HepG2 (cell line): ENCODE results near the gene SPHK1. TPM values are rescaled to one million over a fixed set of nuclear protein-coding genes. Genes with fewer than 3 reads are reported as not detected.

Experiments
- ATAC-seq: fragments of 200-7000 bp; cut with Tn5 transposase; 3 replicates; pipeline ENCODE4 v1.9.1; 2020; ENCODE audit warnings: mild to moderate bottlenecking, moderate library complexity
- BruUV-seq: library from RNA; stranded (reverse); fragments of 400-500 nt; replicated peaks from 2 replicates; lab custom pipeline; 2021; lab: Mats Ljungman, UMichigan
- CTCF ChIA-PET: fragments of 300-600 bp; formaldehyde crosslinking; extraction: SDS; loops from one replicate; lab custom pipeline; 2021; ENCODE audit warnings: low total read pairs, inconsistent platforms, low intra/inter-chr PET ratio; lab: Yijun Ruan, JAX
- POLR2A ChIA-PET: fragments of 350-600 bp; sonication (Branson Sonifier 250); formaldehyde crosslinking; loops from one replicate; lab custom pipeline; 2020; ENCODE audit warnings: antibody characterized with exemption, inconsistent platforms; lab: Yijun Ruan, JAX
- DNase-seq: peaks from one replicate; pipeline ENCODE4 v3.0.0-alpha.2; 2015; ENCODE audit warnings: low spot score
- FAIRE-seq: peaks from 3 replicates; lab custom pipeline; 2011; peaks lifted over from hg19 to GRCh38; lab: Jason Lieb, UNC
- H2AFZ ChIP-seq: one replicate; pipeline ENCODE4 v1.6.1; 2011; ENCODE audit warnings: low read length, inconsistent platforms
- H3K27ac ChIP-seq: fragments of 300-600 bp; 3 replicates; pipeline ENCODE4 v1.8.0; 2011; ENCODE audit warnings: mixed run types, mild to moderate bottlenecking, mixed read lengths, low read length, inconsistent platforms; ENCODE audit not compliant: insufficient read depth; ENCODE audit errors: extremely low read length
- H3K27me3 ChIP-seq, 2 experiments: fragments of 200-600 bp in 1 of 2; 2 replicates in 1 of 2; 3 replicates in 1 of 2; pipeline versions ENCODE4 v1.6.0 to v1.8.0; 2011; ENCODE audit warnings: low read length in 2 of 2, mild to moderate bottlenecking in 2 of 2, moderate library complexity in 2 of 2, inconsistent platforms in 1 of 2; ENCODE audit not compliant: insufficient read depth in 2 of 2, control insufficient read depth in 1 of 2
- H3K36me3 ChIP-seq, 2 experiments: fragments of 200-600 bp in 1 of 2; replicated peaks in 1 of 2; 2 replicates in 1 of 2; 3 replicates in 1 of 2; pipeline versions ENCODE4 v1.5.1 to v1.8.0; 2011; ENCODE audit warnings: low read length in 2 of 2, inconsistent platforms in 1 of 2; ENCODE audit not compliant: insufficient read depth in 2 of 2, control insufficient read depth in 1 of 2
- H3K4me1 ChIP-seq: 2 replicates; pipeline ENCODE4 v1.5.1; 2012; ENCODE audit warnings: low read length, inconsistent platforms; ENCODE audit not compliant: insufficient read depth
- H3K4me2 ChIP-seq: 2 replicates; pipeline ENCODE4 v1.6.0; 2011; ENCODE audit warnings: low read depth, low read length, inconsistent platforms
- H3K4me3 ChIP-seq, 3 experiments: fragments of 200-600 bp in 1 of 3; sonication (generic), shearing (Covaris generic) in 1 of 3; replicated peaks in 1 of 3; 2 replicates each; pipeline ENCODE4 v1.5.1; 2011 to 2016; ENCODE audit warnings: low read length in 3 of 3, inconsistent platforms in 2 of 3, low read depth in 2 of 3, mild to moderate bottlenecking in 2 of 3, control low read depth in 1 of 3, mixed read lengths in 1 of 3; ENCODE audit not compliant: insufficient read depth in 1 of 3
- H3K79me2 ChIP-seq: one replicate; pipeline ENCODE4 v1.6.1; 2011; ENCODE audit warnings: low read length, inconsistent platforms; ENCODE audit not compliant: insufficient read depth
- H3K9ac ChIP-seq: 2 replicates; pipeline ENCODE4 v1.6.0; 2011; ENCODE audit warnings: mild to moderate bottlenecking, low read depth, low read length, inconsistent platforms; ENCODE audit not compliant: insufficient read depth
- H3K9me3 ChIP-seq: 2 replicates; pipeline ENCODE4 v1.5.1; 2012; ENCODE audit warnings: mild to moderate bottlenecking, low read length
- H4K20me1 ChIP-seq: 2 replicates; pipeline ENCODE4 v1.6.0; 2011; ENCODE audit warnings: inconsistent platforms, mild to moderate bottlenecking, low read length, moderate library complexity; ENCODE audit not compliant: insufficient read depth
- ARHGAP35 ChIP-seq: sonication (generic); formaldehyde crosslinking; IDR thresholded peaks from 2 replicates; pipeline ENCODE4 v1.9.0; 2022; ENCODE audit warnings: mild to moderate bottlenecking, inconsistent platforms, moderate library complexity, missing genetic modification reagents, borderline replicate concordance
- ARNT2 ChIP-seq: sonication (generic); formaldehyde crosslinking; IDR thresholded peaks from 2 replicates; pipeline ENCODE4 v1.8.0; 2022; ENCODE audit warnings: mild to moderate bottlenecking, low read depth, missing genetic modification reagents, moderate library complexity
- HBP1 ChIP-seq: IDR thresholded peaks from 2 replicates; pipeline ENCODE4 v1.6.1; 2016; ENCODE audit warnings: low read depth, control low read depth
- RFXANK ChIP-seq: IDR thresholded peaks from 2 replicates; pipeline ENCODE4 v1.6.1; 2016
- RORA ChIP-seq: sonication (generic); formaldehyde crosslinking; IDR thresholded peaks from 2 replicates; pipeline ENCODE4 v1.5.0; 2020; ENCODE audit warnings: mild to moderate bottlenecking, missing genetic modification reagents, moderate library complexity
- SP2 ChIP-seq: sonication (generic); formaldehyde crosslinking; IDR thresholded peaks from 2 replicates; pipeline ENCODE4 v1.5.1; 2020; ENCODE audit warnings: mild to moderate bottlenecking, missing genetic modification reagents
- ZFP62 ChIP-seq: sonication (generic); formaldehyde crosslinking; IDR thresholded peaks from 2 replicates; pipeline ENCODE4 v1.4.0; 2020; ENCODE audit warnings: missing genetic modification reagents
- ZNF333 ChIP-seq: sonication (generic); formaldehyde crosslinking; IDR thresholded peaks from 2 replicates; pipeline ENCODE4 v1.4.0; 2020; ENCODE audit warnings: mild to moderate bottlenecking, missing genetic modification reagents, borderline replicate concordance
- ZNF33A ChIP-seq: sonication (generic); formaldehyde crosslinking; IDR thresholded peaks from 2 replicates; pipeline ENCODE4 v1.5.1; 2020; ENCODE audit warnings: missing genetic modification reagents, mild to moderate bottlenecking, moderate library complexity, borderline replicate concordance
- ZNF432 ChIP-seq: sonication (generic); formaldehyde crosslinking; IDR thresholded peaks from 2 replicates; pipeline ENCODE4 v1.5.0; 2020; ENCODE audit warnings: missing genetic modification reagents, mild to moderate bottlenecking, borderline replicate concordance
- ZSCAN30 ChIP-seq: sonication (generic); formaldehyde crosslinking; IDR thresholded peaks from 2 replicates; pipeline ENCODE4 v1.5.0; 2020; ENCODE audit warnings: mild to moderate bottlenecking, missing genetic modification reagents
- WGBS: methylation state at CpG from one replicate; pipeline ENCODE4 v1.1.6; 2017; ENCODE audit warnings: low lambda C conversion rate; 5-methylcytosine and 5-hydroxymethylcytosine counted together
- in situ Hi-C: cut with HindIII; loops from 2 replicates; pipeline ENCODE4 v1.10.0; 2017; ENCODE audit warnings: low pct_unique_long_range_greater_than_20kb; ENCODE audit not compliant: extremely low pct_ligation_motif_present
- intact Hi-C: fragments of 100-400 bp; cut with micrococcal nuclease; formaldehyde crosslinking; loops from one replicate; pipeline ENCODE4 v1.10.0; 2022; ENCODE audit not compliant: unreplicated experiment
- polyA plus RNA-seq, 8 experiments: library from polyadenylated mRNA; depleted of rRNA in 3 of 8; stranded (reverse) in 7 of 8; unstranded in 1 of 8; fragments of >200 nt; fragmentation: Illumina TruSeq in 4 of 8; extraction: Trizol in 4 of 8; gene quantifications; 2 replicates each; pipeline versions ENCODE4 v1.2.1 to v1.2.3, GENCODE V29; 2011 to 2016; ENCODE audit warnings: low read depth in 4 of 8, missing spikeins in 1 of 8, mixed read lengths in 1 of 8; ENCODE audit not compliant: insufficient read depth in 1 of 8
- total RNA-seq, 5 experiments: library from RNA; depleted of rRNA; stranded (reverse); fragments of >200 nt; fragmentation: Illumina TruSeq; extraction: Trizol; gene quantifications; 2 replicates each; pipeline ENCODE4 v1.2.3, GENCODE V29; 2016; ENCODE audit warnings: low read depth in 1 of 5
- TF ChIP-seq, protein P1 (sequence below): sonication (generic); formaldehyde crosslinking; IDR thresholded peaks from 2 replicates; pipeline ENCODE4 v1.5.1; 2020; ENCODE audit warnings: mild to moderate bottlenecking, missing genetic modification reagents, borderline replicate concordance

SPHK1 gene
- total and polyA plus RNA-seq, 2 of the 13 experiments (the other 11 are each of a cell fraction or from before 2014, with no cell fraction given) = 129 to 160 TPM

DNA sequence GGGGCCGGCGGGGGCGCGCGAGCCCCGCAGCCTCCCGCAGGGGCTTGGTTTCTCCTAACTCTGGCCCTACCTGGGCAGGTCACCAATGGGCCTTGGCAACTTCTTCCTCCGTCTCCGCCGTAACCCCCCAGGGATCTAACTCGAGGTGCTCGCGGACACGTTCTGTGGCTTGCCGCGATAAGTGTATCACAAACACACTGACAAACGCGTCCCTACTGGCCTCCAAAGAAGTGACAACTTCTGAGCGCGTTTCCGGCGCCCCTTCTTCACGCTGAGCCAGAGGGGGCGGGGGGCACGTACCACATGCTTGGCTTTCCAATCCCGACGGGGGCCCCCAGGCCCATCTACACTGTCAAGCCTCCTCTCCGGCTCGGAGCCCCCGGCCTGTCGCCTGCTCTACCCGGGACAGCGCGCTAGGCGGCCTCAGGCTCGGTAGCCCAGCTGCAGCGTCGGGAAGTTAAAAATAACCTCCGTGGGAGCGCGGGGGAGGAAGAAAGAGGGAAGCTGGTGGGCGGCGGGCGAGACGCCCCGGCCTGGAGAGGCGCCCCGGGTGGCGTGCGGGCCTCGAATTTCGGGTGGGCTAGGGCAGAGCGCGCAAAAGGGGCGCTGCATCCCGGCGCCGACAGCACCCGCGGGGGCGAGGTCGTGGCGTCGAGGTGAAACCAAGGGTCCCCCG, 725 bp upstream of the SPHK1 start (continued):
- TF ChIP-seq HBP1 (CRISPR knock-in tag) (peak; percentile 25; the same call in 1 of the 2 replicates), RORA (CRISPR knock-in tag) (no peak), ZNF432 (CRISPR knock-in tag) (0 out of 2 replicates have a peak, but pooled peaks have one; percentile 55), ARNT2 (CRISPR knock-in tag) (peak; percentile 71)

DNA sequence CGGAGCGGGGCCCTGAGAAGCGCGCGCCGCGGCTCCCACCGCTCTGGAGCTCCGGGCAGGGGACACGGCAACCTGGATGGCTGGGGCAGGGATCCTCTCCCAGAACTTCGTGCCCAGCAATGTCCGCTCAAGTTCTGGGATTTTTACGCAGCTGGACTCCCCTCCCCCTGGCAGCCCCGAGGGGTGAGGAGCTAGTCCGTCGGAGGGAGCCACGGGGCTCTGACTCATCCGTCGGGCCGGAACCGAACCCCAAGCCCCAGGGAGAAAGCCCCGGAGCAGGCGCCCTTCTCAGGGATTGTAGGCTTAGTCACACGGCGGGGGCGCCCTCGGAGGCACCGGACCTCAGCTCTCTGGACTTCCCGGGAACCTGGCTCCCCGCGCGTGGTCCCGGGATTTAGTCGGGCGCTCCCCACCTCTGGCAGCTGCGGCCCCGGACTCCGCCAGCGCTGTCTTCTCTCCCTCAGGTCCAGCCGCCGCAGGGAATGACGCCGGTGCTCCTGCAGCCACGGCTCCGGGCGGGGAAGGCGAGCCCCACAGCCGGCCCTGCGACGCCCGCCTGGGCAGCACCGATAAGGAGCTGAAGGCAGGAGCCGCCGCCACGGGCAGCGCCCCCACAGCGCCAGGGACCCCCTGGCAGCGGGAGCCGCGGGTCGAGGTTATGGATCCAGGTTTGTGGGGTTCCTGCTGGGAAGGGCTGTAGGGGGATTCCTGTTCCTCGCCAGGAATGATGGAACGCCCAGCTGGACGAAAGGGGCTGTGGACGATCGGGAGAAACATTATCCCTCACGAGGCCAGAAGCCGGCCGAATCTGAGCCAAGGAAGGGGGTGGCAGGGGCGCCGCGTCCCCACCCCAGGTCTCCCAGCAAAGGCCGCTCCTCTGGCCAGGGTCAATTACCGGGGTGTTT, 830 bp downstream of the SPHK1 start:
- TSS peak; percentile 33 for BruUV-seq
- Histone ChIP-seq H3K4me2 (peak overlapping the region; percentile 99), H3K27ac (peak overlapping the region; percentile 100), H3K36me3 (peaks cover 17 to 21% of the 10 kb centered on the region in 2 experiments; a peak in 4 of 5 replicates), H3K9ac (peak overlapping the region; percentile 99), H4K20me1 (peaks cover 31% of the 10 kb centered on the region; the same call in 1 of the 2 replicates), H3K27me3 (no peaks in the 10 kb centered on the region; a peak in 1 of 5 replicates), H2AFZ (no peak overlapping the region), H3K4me1 (peaks cover 53% of the 10 kb centered on the region), H3K4me3 (peak overlapping the region; percentile 72 to 90 (median 86)), H3K79me2 (peaks cover 56% of the 10 kb centered on the region), H3K9me3 (no peaks in the 10 kb centered on the region)
- DNase-seq (peak; percentile 39), ATAC-seq (peak; percentile 0), FAIRE-seq (no peak)
- in situ Hi-C loops = loop anchor here (5.0 kb wide), 1 partner anchor 33 kb away; the partner anchor contains the start of gene PRPSAP1
- POLR2A ChIA-PET = interaction anchor here (0.9 to 20.9 kb wide), 18 partner anchors 9 to 605 kb away, joined by 3 to 1379 read pairs (median 5); partner anchors contain the start of genes PRPSAP1, QRICH2, UBALD2 and UBE2O
- intact Hi-C loops = loop anchor here (2.0 kb wide), 2 partner anchors 14 to 30 kb away; no protein-coding TSS in a partner anchor
- WGBS = 0% methylated on average over 9 of the region's 74 CpGs
- CTCF ChIA-PET = interaction anchor here (1.1 to 3.3 kb wide), 7 partner anchors 10 to 81 kb away, joined by 4 to 12 read pairs (median 6); partner anchors contain the start of gene PRPSAP1
- TF ChIP-seq ZNF333 (CRISPR knock-in tag) (no peak; the same call in 1 of the 2 replicates), ARHGAP35 (peak; percentile 34; the same call in 1 of the 2 replicates), ZFP62 (CRISPR knock-in tag) (no peak), ZNF33A (CRISPR knock-in tag) (peak; percentile 96), SP2 (CRISPR knock-in tag) (peak; percentile 58), ZSCAN30 (no peak), RFXANK (CRISPR knock-in tag) (0 out of 2 replicates have a peak, but pooled peaks have one; percentile 9)
- TF ChIP-seq, protein P1, sequence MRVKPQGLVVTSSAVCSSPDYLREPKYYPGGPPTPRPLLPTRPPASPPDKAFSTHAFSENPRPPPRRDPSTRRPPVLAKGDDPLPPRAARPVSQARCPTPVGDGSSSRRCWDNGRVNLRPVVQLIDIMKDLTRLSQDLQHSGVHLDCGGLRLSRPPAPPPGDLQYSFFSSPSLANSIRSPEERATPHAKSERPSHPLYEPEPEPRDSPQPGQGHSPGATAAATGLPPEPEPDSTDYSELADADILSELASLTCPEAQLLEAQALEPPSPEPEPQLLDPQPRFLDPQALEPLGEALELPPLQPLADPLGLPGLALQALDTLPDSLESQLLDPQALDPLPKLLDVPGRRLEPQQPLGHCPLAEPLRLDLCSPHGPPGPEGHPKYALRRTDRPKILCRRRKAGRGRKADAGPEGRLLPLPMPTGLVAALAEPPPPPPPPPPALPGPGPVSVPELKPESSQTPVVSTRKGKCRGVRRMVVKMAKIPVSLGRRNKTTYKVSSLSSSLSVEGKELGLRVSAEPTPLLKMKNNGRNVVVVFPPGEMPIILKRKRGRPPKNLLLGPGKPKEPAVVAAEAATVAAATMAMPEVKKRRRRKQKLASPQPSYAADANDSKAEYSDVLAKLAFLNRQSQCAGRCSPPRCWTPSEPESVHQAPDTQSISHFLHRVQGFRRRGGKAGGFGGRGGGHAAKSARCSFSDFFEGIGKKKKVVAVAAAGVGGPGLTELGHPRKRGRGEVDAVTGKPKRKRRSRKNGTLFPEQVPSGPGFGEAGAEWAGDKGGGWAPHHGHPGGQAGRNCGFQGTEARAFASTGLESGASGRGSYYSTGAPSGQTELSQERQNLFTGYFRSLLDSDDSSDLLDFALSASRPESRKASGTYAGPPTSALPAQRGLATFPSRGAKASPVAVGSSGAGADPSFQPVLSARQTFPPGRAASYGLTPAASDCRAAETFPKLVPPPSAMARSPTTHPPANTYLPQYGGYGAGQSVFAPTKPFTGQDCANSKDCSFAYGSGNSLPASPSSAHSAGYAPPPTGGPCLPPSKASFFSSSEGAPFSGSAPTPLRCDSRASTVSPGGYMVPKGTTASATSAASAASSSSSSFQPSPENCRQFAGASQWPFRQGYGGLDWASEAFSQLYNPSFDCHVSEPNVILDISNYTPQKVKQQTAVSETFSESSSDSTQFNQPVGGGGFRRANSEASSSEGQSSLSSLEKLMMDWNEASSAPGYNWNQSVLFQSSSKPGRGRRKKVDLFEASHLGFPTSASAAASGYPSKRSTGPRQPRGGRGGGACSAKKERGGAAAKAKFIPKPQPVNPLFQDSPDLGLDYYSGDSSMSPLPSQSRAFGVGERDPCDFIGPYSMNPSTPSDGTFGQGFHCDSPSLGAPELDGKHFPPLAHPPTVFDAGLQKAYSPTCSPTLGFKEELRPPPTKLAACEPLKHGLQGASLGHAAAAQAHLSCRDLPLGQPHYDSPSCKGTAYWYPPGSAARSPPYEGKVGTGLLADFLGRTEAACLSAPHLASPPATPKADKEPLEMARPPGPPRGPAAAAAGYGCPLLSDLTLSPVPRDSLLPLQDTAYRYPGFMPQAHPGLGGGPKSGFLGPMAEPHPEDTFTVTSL = 0 out of 2 replicates have a peak, but pooled peaks have one; percentile 20
